ENCODE data around the gene MT3.
"Not testable (repeated sequence)": the region's sequence is repeated elsewhere in the genome, so short reads cannot be mapped to it uniquely, and the experiment has no call there.

Gene MT3

DNA sequence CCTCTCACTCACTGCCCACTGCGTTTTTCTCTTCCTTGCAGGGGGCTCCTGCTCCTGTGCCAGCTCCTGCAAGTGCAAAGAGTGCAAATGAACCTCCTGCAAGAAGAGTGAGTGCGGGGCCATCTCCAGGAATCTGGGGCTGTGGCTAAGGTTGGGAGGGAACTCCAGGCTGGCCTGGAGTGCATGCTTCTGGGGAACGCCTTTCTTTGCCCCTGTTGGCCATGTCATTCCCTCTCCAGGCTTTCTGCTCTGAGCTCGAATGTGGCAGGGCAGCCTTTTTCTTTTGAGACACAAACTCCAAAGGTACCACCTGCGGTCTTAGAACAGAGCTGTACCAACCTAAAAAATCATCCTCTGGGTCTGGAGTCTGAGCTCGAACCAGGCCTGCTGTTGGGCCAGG lies 28.8 kb downstream of the MT3 start:
- Histone ChIP-seq H3K9me3 (ENCODE audit: control insufficient read depth, low read length) (no peaks in the 10 kb centered on the region), H3K27ac (ENCODE audit: insufficient read depth, low read length, poor library complexity, severe bottlenecking) (no peak overlapping the region), H3K36me3 (ENCODE audit: control insufficient read depth, insufficient read depth, low read length) (no peaks in the 10 kb centered on the region), H3K4me3 (ENCODE audit: insufficient read depth, low read depth, low read length, poor library complexity, severe bottlenecking) (no peak overlapping the region), H3K27me3 (replicated peaks; ENCODE audit: control insufficient read depth, insufficient read depth, low read length, poor library complexity, severe bottlenecking) (no peaks in the 10 kb centered on the region), H3K4me1 (ENCODE audit: control insufficient read depth, insufficient read depth, low read length, poor library complexity, severe bottlenecking) (peaks cover 8% of the 10 kb centered on the region)
- DNase-seq, result no peak

DNA sequence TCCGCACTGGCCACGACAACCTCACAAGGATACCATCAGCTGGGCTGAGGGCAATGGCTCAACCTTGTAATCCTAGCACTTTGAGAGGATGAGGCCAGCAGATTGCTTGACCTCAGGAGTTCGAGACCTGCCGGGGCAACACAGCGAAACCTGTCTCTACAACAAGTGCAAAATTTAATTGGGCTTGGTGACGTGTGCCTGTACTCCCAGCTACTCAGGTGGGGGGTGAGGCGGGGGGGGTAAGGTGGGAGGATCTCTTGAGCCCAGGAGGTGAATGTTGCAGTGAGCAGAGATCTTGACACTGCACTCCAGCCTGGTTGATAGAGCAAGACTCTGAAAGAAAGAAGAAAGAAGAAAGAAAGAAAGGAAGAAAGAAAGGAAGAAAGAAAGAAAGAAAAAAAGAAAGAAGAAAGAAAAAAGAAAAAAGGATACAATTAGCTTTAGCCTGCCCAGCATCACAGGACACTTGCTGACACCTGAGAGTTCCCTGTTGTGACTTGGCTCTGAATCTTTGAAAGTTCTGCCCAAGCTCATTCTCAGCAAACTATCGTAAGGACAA lies 31.1 kb downstream of the MT3 start:
- no peak overlapping the region for H3K27ac ChIP-seq (ENCODE audit: insufficient read depth, low read length, poor library complexity, severe bottlenecking)
- H3K4me3 ChIP-seq (ENCODE audit: insufficient read depth, low read depth, low read length, poor library complexity, severe bottlenecking), result no peak overlapping the region
- no peak for DNase-seq
- H3K9me3 ChIP-seq (ENCODE audit: control insufficient read depth, low read length), result no peaks in the 10 kb centered on the region
- no peaks in the 10 kb centered on the region for H3K27me3 ChIP-seq (replicated peaks; ENCODE audit: control insufficient read depth, insufficient read depth, low read length, poor library complexity, severe bottlenecking)
- peaks cover 8% of the 10 kb centered on the region for H3K4me1 ChIP-seq (ENCODE audit: control insufficient read depth, insufficient read depth, low read length, poor library complexity, severe bottlenecking)
- H3K36me3 ChIP-seq (ENCODE audit: control insufficient read depth, insufficient read depth, low read length), result no peaks in the 10 kb centered on the region

DNA sequence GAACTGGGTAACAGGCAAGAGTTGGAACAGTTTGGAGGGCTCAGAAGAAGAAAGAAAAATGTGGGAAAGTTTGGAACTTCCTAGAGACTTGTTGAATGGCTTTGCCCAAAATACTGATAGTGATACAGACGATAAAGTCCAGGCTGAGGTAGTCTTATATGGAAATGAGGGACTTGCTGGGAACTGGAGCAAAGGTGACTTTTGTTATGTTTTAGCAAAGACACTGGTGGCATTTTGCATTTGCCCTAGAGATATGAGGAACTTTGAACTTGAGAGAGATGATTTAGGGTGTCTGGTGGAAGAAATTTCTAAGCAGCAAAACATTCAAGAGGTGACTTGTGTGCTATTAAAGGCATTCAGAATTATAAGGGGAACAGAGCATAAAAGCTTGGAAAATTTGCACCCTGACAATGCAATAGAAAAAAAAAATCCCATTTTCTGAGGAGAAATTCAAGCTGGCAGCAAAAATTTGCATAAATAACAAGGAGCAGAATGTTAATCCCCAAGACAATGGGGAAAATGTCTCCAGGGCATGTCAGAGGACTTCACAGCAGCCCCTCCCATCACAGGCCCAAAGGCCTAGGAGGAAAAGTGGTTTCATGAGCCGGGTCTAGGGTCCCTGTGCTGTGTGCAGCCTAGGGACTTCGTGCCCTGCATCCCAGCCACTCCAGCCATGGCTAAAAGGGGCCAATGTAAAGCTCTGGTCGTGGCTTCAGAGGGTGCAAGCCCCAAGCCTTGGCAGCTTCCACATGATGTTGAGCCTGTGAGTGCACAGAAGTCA lies 32.5 kb downstream of the MT3 start:
- not testable (repeated sequence) for H3K27me3 ChIP-seq (replicated peaks; ENCODE audit: control insufficient read depth, insufficient read depth, low read length, poor library complexity, severe bottlenecking); H3K9me3 ChIP-seq (ENCODE audit: control insufficient read depth, low read length); H3K4me3 ChIP-seq (ENCODE audit: insufficient read depth, low read depth, low read length, poor library complexity, severe bottlenecking); H3K36me3 ChIP-seq (ENCODE audit: control insufficient read depth, insufficient read depth, low read length); H3K27ac ChIP-seq (ENCODE audit: insufficient read depth, low read length, poor library complexity, severe bottlenecking); DNase-seq
- peaks cover 15% of the 10 kb centered on the region for H3K4me1 ChIP-seq (ENCODE audit: control insufficient read depth, insufficient read depth, low read length, poor library complexity, severe bottlenecking)

DNA sequence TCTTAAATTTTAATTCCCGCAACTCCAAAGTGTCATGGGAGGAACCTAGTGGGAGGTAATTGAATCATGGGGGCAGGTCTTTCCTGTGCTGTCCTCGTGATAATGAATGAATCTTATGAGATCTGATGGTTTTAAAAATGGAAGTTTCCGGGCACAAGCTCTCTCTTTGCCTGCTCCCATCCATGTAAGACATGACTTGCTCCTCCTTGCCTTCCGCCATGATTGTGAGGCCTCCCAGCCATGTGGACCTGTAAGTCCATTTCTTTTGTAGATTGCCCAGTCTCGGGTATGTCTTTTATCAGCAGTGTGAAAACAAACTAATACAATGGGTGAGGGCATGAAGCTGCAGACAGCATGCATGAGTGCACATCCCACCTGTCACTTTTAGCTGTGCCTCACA lies 33.9 kb downstream of the MT3 start:
- not testable (repeated sequence) for DNase-seq

DNA sequence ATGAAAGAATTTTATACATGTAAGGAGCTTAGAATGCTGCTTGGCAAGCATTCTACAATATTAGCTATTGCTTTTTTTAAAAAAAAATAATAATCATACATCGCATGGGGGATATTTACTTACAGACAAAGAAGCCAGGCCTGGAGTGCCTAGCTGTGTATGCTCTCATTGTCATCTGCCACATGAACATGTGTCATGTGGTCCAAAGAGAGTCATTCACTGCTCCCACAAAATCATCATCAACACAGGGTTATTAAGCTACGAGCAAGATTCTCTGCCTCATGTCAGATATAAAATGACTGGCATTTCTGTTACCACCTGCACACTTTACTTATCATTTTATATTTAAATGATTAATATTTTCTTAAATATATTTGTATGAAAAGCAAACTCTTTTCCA lies 34.3 kb downstream of the MT3 start:
- H3K36me3 ChIP-seq (ENCODE audit: control insufficient read depth, insufficient read depth, low read length), result no peaks in the 10 kb centered on the region
- no peak overlapping the region for H3K27ac ChIP-seq (ENCODE audit: insufficient read depth, low read length, poor library complexity, severe bottlenecking)
- H3K9me3 ChIP-seq (ENCODE audit: control insufficient read depth, low read length), result no peaks in the 10 kb centered on the region
- H3K27me3 ChIP-seq (replicated peaks; ENCODE audit: control insufficient read depth, insufficient read depth, low read length, poor library complexity, severe bottlenecking), result no peaks in the 10 kb centered on the region
- H3K4me3 ChIP-seq (ENCODE audit: insufficient read depth, low read depth, low read length, poor library complexity, severe bottlenecking), result no peak overlapping the region
- no peak for DNase-seq
- H3K4me1 ChIP-seq (ENCODE audit: control insufficient read depth, insufficient read depth, low read length, poor library complexity, severe bottlenecking), result peaks cover 7% of the 10 kb centered on the region

More for the DNA sequence above, 33.9 kb downstream of the MT3 start:
- not testable (repeated sequence) for H3K9me3 ChIP-seq (ENCODE audit: control insufficient read depth, low read length); H3K4me3 ChIP-seq (ENCODE audit: insufficient read depth, low read depth, low read length, poor library complexity, severe bottlenecking); H3K27me3 ChIP-seq (replicated peaks; ENCODE audit: control insufficient read depth, insufficient read depth, low read length, poor library complexity, severe bottlenecking); H3K36me3 ChIP-seq (ENCODE audit: control insufficient read depth, insufficient read depth, low read length); H3K27ac ChIP-seq (ENCODE audit: insufficient read depth, low read length, poor library complexity, severe bottlenecking); H3K4me1 ChIP-seq (ENCODE audit: control insufficient read depth, insufficient read depth, low read length, poor library complexity, severe bottlenecking)

DNA sequence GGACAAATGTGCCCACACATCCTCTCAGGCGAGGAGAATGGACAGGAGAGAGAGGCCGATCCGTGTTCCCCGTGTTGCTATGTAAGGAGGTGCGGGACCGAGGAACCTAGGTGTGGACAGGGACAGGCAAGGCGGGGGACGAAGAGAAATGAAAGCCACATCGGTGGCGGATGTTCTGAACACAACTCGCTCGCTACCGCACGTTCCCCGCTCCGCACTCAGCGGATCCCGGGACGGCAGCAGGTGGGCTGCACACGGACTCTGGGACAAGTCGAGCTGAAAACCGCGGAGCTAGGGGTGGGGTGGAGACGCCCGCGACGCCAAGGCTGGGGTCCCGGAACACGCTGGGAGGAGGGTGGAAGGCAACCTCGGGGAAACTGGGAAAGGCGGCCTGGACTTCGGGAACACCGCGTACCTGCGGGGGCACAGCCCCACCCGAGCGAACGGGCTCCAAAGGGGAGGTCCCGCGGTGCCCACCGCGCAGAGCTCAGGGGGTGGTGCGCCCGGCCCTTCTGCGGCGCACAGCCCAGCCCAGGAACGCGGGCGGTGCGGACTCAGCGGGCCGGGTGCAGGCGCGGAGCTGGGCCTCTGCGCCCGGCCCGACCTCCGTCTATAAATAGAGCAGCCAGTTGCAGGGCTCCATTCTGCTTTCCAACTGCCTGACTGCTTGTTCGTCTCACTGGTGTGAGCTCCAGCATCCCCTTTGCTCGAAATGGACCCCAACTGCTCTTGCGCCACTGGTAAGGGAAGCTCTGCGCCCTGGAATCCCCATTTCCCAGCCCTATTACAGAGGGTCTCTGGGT lies 36.0 kb downstream of the MT3 start, which contains the start of gene MT1E:
Gene MT1E (plus strand): TSS at position 642 of the 803 bp plus-strand sequence. CDS start 71 bp downstream, at position 713.
- Histone ChIP-seq H3K27me3 (replicated peaks; ENCODE audit: control insufficient read depth, insufficient read depth, low read length, poor library complexity, severe bottlenecking) (no peaks in the 10 kb centered on the region), H3K27ac (ENCODE audit: insufficient read depth, low read length, poor library complexity, severe bottlenecking) (no peak within 1 kb of the TSS), H3K9me3 (ENCODE audit: control insufficient read depth, low read length) (no peaks in the 10 kb centered on the region), H3K4me1 (ENCODE audit: control insufficient read depth, insufficient read depth, low read length, poor library complexity, severe bottlenecking) (peaks cover 7% of the 10 kb centered on the region), H3K36me3 (ENCODE audit: control insufficient read depth, insufficient read depth, low read length) (no peaks in the 10 kb centered on the region), H3K4me3 (ENCODE audit: insufficient read depth, low read depth, low read length, poor library complexity, severe bottlenecking) (peak within 1 kb of the TSS; percentile 70)
- DNase-seq, result no peak

DNA sequence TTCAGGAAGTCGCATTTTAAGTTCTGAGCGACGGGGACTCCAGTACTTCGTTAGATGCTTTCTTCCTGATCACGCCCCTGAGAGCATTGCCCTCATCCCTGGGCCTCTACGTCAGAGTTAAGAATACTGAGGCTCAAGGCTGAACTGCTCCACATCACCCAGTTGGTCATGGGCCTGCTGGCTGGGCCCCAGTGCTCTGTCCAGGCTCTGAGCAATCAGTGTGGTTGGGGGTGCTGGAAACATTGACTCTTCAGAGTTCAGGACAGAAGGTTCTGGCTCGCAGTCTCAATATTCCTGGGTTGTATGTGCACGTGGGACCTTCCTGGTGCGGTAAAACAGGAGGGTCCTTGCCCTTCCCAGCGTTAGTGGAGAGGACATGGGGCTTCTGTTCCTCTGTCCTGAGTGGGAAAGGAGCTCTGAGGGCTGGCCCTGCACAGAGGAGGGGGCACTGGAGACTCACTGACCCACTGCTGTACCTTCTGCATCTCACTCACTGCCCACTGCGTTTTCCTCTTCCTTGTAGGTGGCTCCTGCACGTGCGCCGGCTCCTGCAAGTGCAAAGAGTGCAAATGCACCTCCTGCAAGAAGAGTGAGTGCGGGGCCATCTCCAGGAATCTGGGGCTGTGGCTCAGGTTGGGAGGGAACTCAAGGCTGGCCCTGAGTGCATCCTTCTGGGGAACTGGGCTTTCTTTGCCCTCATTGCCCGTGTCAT lies 36.8 kb downstream of the MT3 start:
- H3K9me3 ChIP-seq (ENCODE audit: control insufficient read depth, low read length), result no peaks in the 10 kb centered on the region
- no peaks in the 10 kb centered on the region for H3K36me3 ChIP-seq (ENCODE audit: control insufficient read depth, insufficient read depth, low read length)
- peaks cover 6% of the 10 kb centered on the region for H3K27me3 ChIP-seq (replicated peaks; ENCODE audit: control insufficient read depth, insufficient read depth, low read length, poor library complexity, severe bottlenecking)
- H3K4me1 ChIP-seq (ENCODE audit: control insufficient read depth, insufficient read depth, low read length, poor library complexity, severe bottlenecking), result peaks cover 7% of the 10 kb centered on the region
- H3K27ac ChIP-seq (ENCODE audit: insufficient read depth, low read length, poor library complexity, severe bottlenecking), result no peak overlapping the region
- H3K4me3 ChIP-seq (ENCODE audit: insufficient read depth, low read depth, low read length, poor library complexity, severe bottlenecking), result peak overlapping the region; percentile 70
- no peak for DNase-seq

DNA sequence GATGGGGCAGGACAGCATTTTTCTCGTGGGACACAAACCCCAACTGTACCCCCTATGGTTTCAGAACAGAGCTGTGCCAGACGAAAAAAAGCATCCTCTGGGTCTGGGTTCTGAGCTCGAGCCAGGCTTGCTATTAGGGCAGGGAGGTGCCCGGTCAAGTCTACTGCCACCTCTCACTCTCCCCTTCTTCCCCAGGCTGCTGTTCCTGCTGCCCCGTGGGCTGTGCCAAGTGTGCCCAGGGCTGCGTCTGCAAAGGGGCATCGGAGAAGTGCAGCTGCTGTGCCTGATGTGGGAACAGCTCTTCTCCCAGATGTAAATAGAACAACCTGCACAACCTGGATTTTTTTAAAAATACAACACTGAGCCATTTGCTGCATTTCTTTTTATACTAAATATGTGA lies 37.4 kb downstream of the MT3 start:
- H3K4me1 ChIP-seq (ENCODE audit: control insufficient read depth, insufficient read depth, low read length, poor library complexity, severe bottlenecking), result peaks cover 7% of the 10 kb centered on the region
- peaks cover 12% of the 10 kb centered on the region for H3K27me3 ChIP-seq (replicated peaks; ENCODE audit: control insufficient read depth, insufficient read depth, low read length, poor library complexity, severe bottlenecking)
- no peak overlapping the region for H3K4me3 ChIP-seq (ENCODE audit: insufficient read depth, low read depth, low read length, poor library complexity, severe bottlenecking)
- H3K36me3 ChIP-seq (ENCODE audit: control insufficient read depth, insufficient read depth, low read length), result no peaks in the 10 kb centered on the region
- no peak overlapping the region for H3K27ac ChIP-seq (ENCODE audit: insufficient read depth, low read length, poor library complexity, severe bottlenecking)
- no peaks in the 10 kb centered on the region for H3K9me3 ChIP-seq (ENCODE audit: control insufficient read depth, low read length)
- no peak for DNase-seq

DNA sequence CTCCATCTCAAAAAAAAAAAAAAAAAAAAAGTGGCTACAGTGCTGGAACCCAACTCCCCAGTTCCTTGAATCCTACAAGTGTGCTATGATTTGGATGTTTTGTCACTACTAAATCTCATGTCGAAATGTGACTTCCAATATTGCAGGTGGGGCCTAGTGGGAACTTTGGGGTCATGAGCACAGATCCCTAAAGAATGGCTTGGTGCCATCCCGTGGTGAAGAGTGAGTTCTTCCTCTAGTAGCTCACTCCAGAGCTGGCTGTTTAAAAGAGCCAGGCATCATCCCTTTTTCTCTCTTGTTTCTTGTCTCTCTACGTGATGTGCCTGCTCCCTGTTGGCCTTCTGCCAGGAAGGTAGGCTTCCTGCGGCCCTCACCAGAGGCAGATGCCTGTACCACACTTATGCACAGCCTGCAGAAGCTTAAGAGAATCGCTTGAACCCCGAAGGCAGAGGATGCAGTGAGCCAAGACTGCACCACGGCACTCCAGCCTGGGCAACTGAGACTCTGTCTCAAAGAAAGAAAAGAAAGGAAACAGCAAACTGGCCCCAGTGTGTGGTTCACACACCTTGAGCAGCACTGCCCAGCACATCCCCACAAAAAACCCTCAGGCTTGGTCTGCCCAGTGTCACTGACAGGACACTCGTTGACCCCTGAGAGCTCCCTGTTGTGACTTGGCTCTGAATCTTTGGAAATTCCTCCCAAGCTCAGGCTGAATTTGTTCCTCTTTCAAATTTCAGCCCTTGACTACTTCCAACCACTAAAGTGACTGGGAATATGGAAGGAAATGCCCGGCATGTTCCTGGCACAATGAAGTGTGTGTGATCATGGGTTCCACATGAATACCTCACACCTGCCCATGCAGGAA lies 39.4 kb downstream of the MT3 start:
- Histone ChIP-seq H3K27me3 (replicated peaks; ENCODE audit: control insufficient read depth, insufficient read depth, low read length, poor library complexity, severe bottlenecking) (peaks cover 29% of the 10 kb centered on the region), H3K9me3 (ENCODE audit: control insufficient read depth, low read length) (no peaks in the 10 kb centered on the region), H3K27ac (ENCODE audit: insufficient read depth, low read length, poor library complexity, severe bottlenecking) (no peak overlapping the region), H3K4me1 (ENCODE audit: control insufficient read depth, insufficient read depth, low read length, poor library complexity, severe bottlenecking) (peaks cover 16% of the 10 kb centered on the region), H3K4me3 (ENCODE audit: insufficient read depth, low read depth, low read length, poor library complexity, severe bottlenecking) (no peak overlapping the region), H3K36me3 (ENCODE audit: control insufficient read depth, insufficient read depth, low read length) (no peaks in the 10 kb centered on the region)
- DNase-seq, result no peak

Measured in effector memory CD4-positive, alpha-beta T cell (primary cell).